GM18499 (cell line): ENCODE measurements around the gene BLVRA.

Experiments used
- ATAC-seq: cut with Tn5 transposase; IDR thresholded peaks from one replicate; pipeline ENCODE4 v1.9.1; 2021; ENCODE audit warnings: moderate number of reproducible peaks; ENCODE audit not compliant: insufficient read depth, unreplicated experiment

The BLVRA gene

GRCh38 chr7:43747328-43748105, 11.0 kb upstream of the BLVRA start:
- ATAC-seq, result no peak

GRCh38 chr7:43749383-43749940, 9.0 kb upstream of the BLVRA start:
- ATAC-seq, result no peak

GRCh38 chr7:43750016-43750887, 8.2 kb upstream of the BLVRA start:
- peak; percentile 18 for ATAC-seq

GRCh38 chr7:43752411-43752810, 6.1 kb upstream of the BLVRA start:
- no peak for ATAC-seq

- no peak for ATAC-seq
These were observed 5.1 kb upstream of the BLVRA start for GRCh38 chr7:43753271-43753810.

- ATAC-seq, result no peak
These were observed 4.6 kb upstream of the BLVRA start for GRCh38 chr7:43753843-43754242.

- no peak for ATAC-seq
These were observed 3.9 kb upstream of the BLVRA start for GRCh38 chr7:43754596-43754995.

GRCh38 chr7:43756368-43757072, 2.0 kb upstream of the BLVRA start:
- ATAC-seq, result no peak

- ATAC-seq, result no peak
These were observed 1.3 kb upstream of the BLVRA start for GRCh38 chr7:43757073-43757720.

GRCh38 chr7:43758822-43759683, 573 bp downstream of the BLVRA start:
- no peak for ATAC-seq

- no peak for ATAC-seq
These were observed 2.4 kb downstream of the BLVRA start for GRCh38 chr7:43760861-43761260.

GRCh38 chr7:43761382-43761781, 2.9 kb downstream of the BLVRA start:
- ATAC-seq, result no peak

GRCh38 chr7:43761938-43762692, 3.6 kb downstream of the BLVRA start:
- ATAC-seq, result no peak

- no peak for ATAC-seq
These were observed 4.7 kb downstream of the BLVRA start for GRCh38 chr7:43763183-43763582.

GRCh38 chr7:43764039-43764761, 5.7 kb downstream of the BLVRA start:
- no peak for ATAC-seq

GRCh38 chr7:43764807-43765491, 6.5 kb downstream of the BLVRA start:
- no peak for ATAC-seq

- ATAC-seq, result no peak
These were observed 8.1 kb downstream of the BLVRA start for GRCh38 chr7:43766564-43766963.
